GM12878 (cell line): ENCODE measurements around the gene CHD6. TPM values are rescaled to one million over a fixed set of nuclear protein-coding genes. Genes with fewer than 3 reads are reported as not detected.

Experiments
- ATAC-seq: fragments of 200-7000 bp; cut with Tn5 transposase; 3 replicates; pipeline ENCODE4 v1.9.1; 2020; ENCODE audit warnings: mild to moderate bottlenecking, moderate library complexity
- BruUV-seq: library from RNA; stranded (reverse); fragments of 400-500 nt; replicated peaks from 2 replicates; lab custom pipeline; 2021; lab: Mats Ljungman, UMichigan
- CTCF ChIA-PET: fragments of 300-600 bp; sonication (Branson Sonifier 250); formaldehyde crosslinking; extraction: SDS; loops from one replicate; lab custom pipeline; 2021; ENCODE audit warnings: inconsistent platforms; lab: Yijun Ruan, JAX
- POLR2A ChIA-PET: fragments of 350-600 bp; formaldehyde crosslinking; extraction: SDS; loops from one replicate; lab custom pipeline; 2021; ENCODE audit warnings: inconsistent platforms; lab: Charles Lee
- RAD21 ChIA-PET: fragments of 300-600 bp; sonication (Branson Sonifier 250); formaldehyde crosslinking; loops from one replicate; lab custom pipeline; 2023; ENCODE audit warnings: antibody characterized with exemption; ENCODE audit not compliant: unreplicated experiment; lab: Charles Lee
- SMC1A ChIA-PET: fragments of 300-600 bp; sonication (Branson Sonifier 250); formaldehyde crosslinking; loops from one replicate; lab custom pipeline; 2023; ENCODE audit not compliant: unreplicated experiment, uncharacterized antibody; lab: Charles Lee
- DNase-seq: peaks from one replicate; pipeline ENCODE4 v3.0.0-alpha.2; 2011; ENCODE audit warnings: low read depth, low spot score
- FAIRE-seq: peaks from 3 replicates; lab custom pipeline; 2011; peaks lifted over from hg19 to GRCh38; lab: Jason Lieb, UNC
- H2AFZ ChIP-seq: 2 replicates; pipeline ENCODE4 v1.6.0; 2011; ENCODE audit warnings: low read depth, low read length, control low read depth; ENCODE audit not compliant: control insufficient read depth
- H3K27ac ChIP-seq: 2 replicates; pipeline ENCODE4 v1.5.1; 2011; ENCODE audit warnings: control low read depth; ENCODE audit not compliant: control insufficient read depth, insufficient read depth
- H3K27me3 ChIP-seq, 2 experiments: replicated peaks in 1 of 2; 2 replicates each; pipeline versions ENCODE4 v1.6.0 to v1.6.1; 2011; ENCODE audit warnings: low read length in 1 of 2; ENCODE audit not compliant: control insufficient read depth in 2 of 2, insufficient read depth in 2 of 2
- H3K36me3 ChIP-seq, 2 experiments: 2 replicates each; pipeline ENCODE4 v1.5.1; 2011; ENCODE audit warnings: low read length in 1 of 2; ENCODE audit not compliant: control insufficient read depth in 2 of 2, insufficient read depth in 2 of 2
- H3K4me1 ChIP-seq: 2 replicates; pipeline ENCODE4 v1.6.1; 2011; ENCODE audit warnings: mild to moderate bottlenecking, low read length, moderate library complexity, mixed read lengths; ENCODE audit not compliant: control insufficient read depth, insufficient read depth
- H3K4me2 ChIP-seq: 2 replicates; pipeline ENCODE4 v1.6.0; 2011; ENCODE audit warnings: control low read depth; ENCODE audit not compliant: control insufficient read depth, insufficient read depth
- H3K4me3 ChIP-seq: fragments of 200-600 bp; sonication (generic); 2 replicates; pipeline ENCODE4 v1.5.1; 2016
- H3K79me2 ChIP-seq: 2 replicates; pipeline ENCODE4 v1.6.0; 2011; ENCODE audit warnings: low read length; ENCODE audit not compliant: control insufficient read depth, insufficient read depth
- H3K9ac ChIP-seq: 2 replicates; pipeline ENCODE4 v1.8.0; 2011; ENCODE audit warnings: low read length, control low read depth, mixed read lengths; ENCODE audit not compliant: control insufficient read depth, insufficient read depth
- H3K9me3 ChIP-seq: replicated peaks from 3 replicates; pipeline ENCODE4 v1.5.1; 2011; ENCODE audit warnings: mild to moderate bottlenecking, low read length; ENCODE audit not compliant: control insufficient read depth, insufficient read depth
- H4K20me1 ChIP-seq: 2 replicates; pipeline ENCODE4 v1.6.0; 2011; ENCODE audit not compliant: control insufficient read depth, insufficient read depth
- BCL11A ChIP-seq: IDR thresholded peaks from 2 replicates; pipeline ENCODE4 v1.6.1; 2011; ENCODE audit warnings: low read depth, low read length
- CHD2 ChIP-seq: IDR thresholded peaks from 2 replicates; pipeline ENCODE4 v1.6.1; 2011; ENCODE audit warnings: low read depth, low read length, improper control_type of control experiment, borderline replicate concordance
- CREM ChIP-seq: IDR thresholded peaks from 2 replicates; pipeline ENCODE4 v1.6.1; 2014; ENCODE audit warnings: antibody characterized with exemption, low read depth
- ETV6 ChIP-seq, 2 experiments: fragments of 450-650 bp in 1 of 2; IDR thresholded peaks in 1 of 2; conservative IDR thresholded peaks in 1 of 2; 2 replicates each; pipeline ENCODE4 v1.6.1; 2014; ENCODE audit warnings: antibody characterized with exemption in 1 of 2, borderline replicate concordance in 1 of 2, low read depth in 1 of 2, mild to moderate bottlenecking in 1 of 2, moderate library complexity in 1 of 2
- GATAD2B ChIP-seq: fragments of 450-650 bp; conservative IDR thresholded peaks from 2 replicates; pipeline ENCODE4 v1.6.1; 2017; ENCODE audit warnings: low read depth, mild to moderate bottlenecking, moderate library complexity
- JUND ChIP-seq: IDR thresholded peaks from 2 replicates; pipeline ENCODE4 v1.6.1; 2012; ENCODE audit warnings: low read depth, mild to moderate bottlenecking, low read length, improper control_type of control experiment, moderate library complexity
- KDM1A ChIP-seq: fragments of 200-600 bp; sonication (generic); IDR thresholded peaks from 2 replicates; pipeline ENCODE4 v1.6.1; 2016; ENCODE audit warnings: borderline replicate concordance
- NRF1 ChIP-seq: conservative IDR thresholded peaks from 2 replicates; pipeline ENCODE4 v1.6.1; 2011; ENCODE audit warnings: mild to moderate bottlenecking, low read depth, low read length, improper control_type of control experiment
- POLR2A ChIP-seq: IDR thresholded peaks from 2 replicates; pipeline ENCODE4 v1.6.1; 2011; ENCODE audit warnings: low read depth, mild to moderate bottlenecking, low read length
- SPI1 ChIP-seq: IDR thresholded peaks from 2 replicates; pipeline ENCODE4 v1.6.1; 2011; ENCODE audit warnings: low read depth, mild to moderate bottlenecking, low read length, moderate library complexity, borderline replicate concordance; ENCODE audit not compliant: insufficient read depth
- SREBF2 ChIP-seq: IDR thresholded peaks from 2 replicates; pipeline ENCODE4 v1.6.1; 2012; ENCODE audit warnings: mild to moderate bottlenecking, low read length
- WRNIP1 ChIP-seq: IDR thresholded peaks from 2 replicates; pipeline ENCODE4 v1.6.1; 2011; ENCODE audit warnings: low read depth, low read length, improper control_type of control experiment, borderline replicate concordance
- in situ Hi-C: fragments of 300-500 bp; cut with MboI; formaldehyde crosslinking; loops from 9 replicates; pipeline ENCODE4 v1.14.3; 2018; ENCODE audit warnings: mixed read lengths
- intact Hi-C: fragments of 100-400 bp; cut with micrococcal nuclease; formaldehyde crosslinking; loops from one replicate; pipeline ENCODE4 v1.14.2; 2022; ENCODE audit not compliant: unreplicated experiment
- polyA plus RNA-seq, 11 experiments: library from polyadenylated mRNA; depleted of rRNA in 4 of 11; unstranded in 6 of 11; stranded (reverse) in 5 of 11; fragments of >200 nt; fragmentation: Nextera tagmentation in 4 of 11; fragmentation: Illumina TruSeq in 1 of 11; extraction: Ambion mirVana in 4 of 11; extraction: Trizol in 1 of 11; gene quantifications; 1 replicate in 1 of 11; 2 replicates in 10 of 11; pipeline versions ENCODE4 v1.2.1 to v1.2.3, GENCODE V29; 2011 to 2016; ENCODE audit warnings: inconsistent platforms in 2 of 11, missing spikeins in 2 of 11, low read depth in 1 of 11
- total RNA-seq, 4 experiments: library from RNA; depleted of rRNA in 3 of 4; stranded (reverse); fragments of >200 nt in 3 of 4; fragmentation: Illumina TruSeq in 1 of 4; extraction: Trizol in 1 of 4; gene quantifications; 2 replicates each; pipeline versions ENCODE4 v1.2.1 to v1.2.3, GENCODE V29; 2013 to 2021
- TF ChIP-seq, protein P1 (sequence below): IDR thresholded peaks from 2 replicates; pipeline ENCODE4 v1.6.1; 2011; ENCODE audit warnings: borderline replicate concordance, low read depth, mild to moderate bottlenecking, moderate library complexity, mixed read lengths, low read length; ENCODE audit not compliant: insufficient read depth; ENCODE audit errors: extremely low read length
- TF ChIP-seq, protein P2 (sequence below): fragments of 450-650 bp; formaldehyde crosslinking; IDR thresholded peaks from 2 replicates; pipeline ENCODE4 v1.4.0; 2020; ENCODE audit warnings: mild to moderate bottlenecking, moderate library complexity

The CHD6 gene
- total and polyA plus RNA-seq, 10 of the 15 experiments (the other 5 are each of a cell fraction or from before 2014, with no cell fraction given): 4.3 to 25.5 (median 17.1) TPM

DNA sequence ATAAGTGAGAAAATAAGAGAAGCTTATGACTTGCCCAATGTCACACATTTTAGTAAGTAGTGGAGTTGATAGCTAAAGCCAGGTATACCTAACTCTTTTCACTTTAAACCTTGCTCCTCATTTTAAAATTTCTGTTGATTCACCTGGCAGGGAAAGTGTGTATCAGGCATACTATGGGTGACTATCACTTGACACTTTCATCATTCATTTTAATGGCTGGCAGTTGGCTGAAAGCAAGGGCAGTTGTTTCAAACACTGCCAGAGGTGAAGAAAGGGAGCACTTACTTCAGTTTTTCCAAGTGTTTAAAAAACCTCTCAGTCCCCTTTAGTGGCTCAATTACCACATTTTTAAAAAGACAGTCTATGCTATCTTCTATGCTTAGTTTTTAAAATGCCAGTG lies 173.4 kb downstream of the CHD6 start:
- no peak for FAIRE-seq
- Histone ChIP-seq H2AFZ (no peak overlapping the region), H3K4me3 (no peak overlapping the region), H3K36me3 (peaks cover 2 to 27% of the 10 kb centered on the region in 2 experiments), H3K4me2 (no peak overlapping the region), H3K4me1 (no peaks in the 10 kb centered on the region), H3K27ac (no peak overlapping the region), H3K79me2 (no peaks in the 10 kb centered on the region), H3K27me3 (no peaks in the 10 kb centered on the region), H3K9me3 (no peaks in the 10 kb centered on the region), H4K20me1 (no peaks in the 10 kb centered on the region), H3K9ac (no peak overlapping the region)
- ChIA-PET POLR2A (no interaction called here), CTCF (interaction anchor here (0.6 kb wide), 1 partner anchor 425 kb away, joined by 3 read pairs; no protein-coding TSS in a partner anchor), SMC1A (no interaction called here), RAD21 (no interaction called here)
- intact Hi-C loops (no loop called here), in situ Hi-C loops (no loop called here)
- ATAC-seq: no peak
- no TSS peak for BruUV-seq
- TF ChIP-seq GATAD2B (no peak), ETV6 (conservative IDR thresholded peaks at IDR 0.05 in 1 of 2, IDR thresholded peaks at IDR 0.05 in 1 of 2; ENCODE audit: borderline replicate concordance in 1 of 2, low read depth in 1 of 2) (no peak), POLR2A (no peak), WRNIP1 (no peak), KDM1A (no peak), CHD2 (no peak), SREBF2 (no peak), NRF1 (no peak), SPI1 (no peak), BCL11A (no peak), CREM (no peak), JUND (no peak)
- TF ChIP-seq, protein P1, sequence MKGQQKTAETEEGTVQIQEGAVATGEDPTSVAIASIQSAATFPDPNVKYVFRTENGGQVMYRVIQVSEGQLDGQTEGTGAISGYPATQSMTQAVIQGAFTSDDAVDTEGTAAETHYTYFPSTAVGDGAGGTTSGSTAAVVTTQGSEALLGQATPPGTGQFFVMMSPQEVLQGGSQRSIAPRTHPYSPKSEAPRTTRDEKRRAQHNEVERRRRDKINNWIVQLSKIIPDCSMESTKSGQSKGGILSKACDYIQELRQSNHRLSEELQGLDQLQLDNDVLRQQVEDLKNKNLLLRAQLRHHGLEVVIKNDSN: no peak
- TF ChIP-seq, protein P2, sequence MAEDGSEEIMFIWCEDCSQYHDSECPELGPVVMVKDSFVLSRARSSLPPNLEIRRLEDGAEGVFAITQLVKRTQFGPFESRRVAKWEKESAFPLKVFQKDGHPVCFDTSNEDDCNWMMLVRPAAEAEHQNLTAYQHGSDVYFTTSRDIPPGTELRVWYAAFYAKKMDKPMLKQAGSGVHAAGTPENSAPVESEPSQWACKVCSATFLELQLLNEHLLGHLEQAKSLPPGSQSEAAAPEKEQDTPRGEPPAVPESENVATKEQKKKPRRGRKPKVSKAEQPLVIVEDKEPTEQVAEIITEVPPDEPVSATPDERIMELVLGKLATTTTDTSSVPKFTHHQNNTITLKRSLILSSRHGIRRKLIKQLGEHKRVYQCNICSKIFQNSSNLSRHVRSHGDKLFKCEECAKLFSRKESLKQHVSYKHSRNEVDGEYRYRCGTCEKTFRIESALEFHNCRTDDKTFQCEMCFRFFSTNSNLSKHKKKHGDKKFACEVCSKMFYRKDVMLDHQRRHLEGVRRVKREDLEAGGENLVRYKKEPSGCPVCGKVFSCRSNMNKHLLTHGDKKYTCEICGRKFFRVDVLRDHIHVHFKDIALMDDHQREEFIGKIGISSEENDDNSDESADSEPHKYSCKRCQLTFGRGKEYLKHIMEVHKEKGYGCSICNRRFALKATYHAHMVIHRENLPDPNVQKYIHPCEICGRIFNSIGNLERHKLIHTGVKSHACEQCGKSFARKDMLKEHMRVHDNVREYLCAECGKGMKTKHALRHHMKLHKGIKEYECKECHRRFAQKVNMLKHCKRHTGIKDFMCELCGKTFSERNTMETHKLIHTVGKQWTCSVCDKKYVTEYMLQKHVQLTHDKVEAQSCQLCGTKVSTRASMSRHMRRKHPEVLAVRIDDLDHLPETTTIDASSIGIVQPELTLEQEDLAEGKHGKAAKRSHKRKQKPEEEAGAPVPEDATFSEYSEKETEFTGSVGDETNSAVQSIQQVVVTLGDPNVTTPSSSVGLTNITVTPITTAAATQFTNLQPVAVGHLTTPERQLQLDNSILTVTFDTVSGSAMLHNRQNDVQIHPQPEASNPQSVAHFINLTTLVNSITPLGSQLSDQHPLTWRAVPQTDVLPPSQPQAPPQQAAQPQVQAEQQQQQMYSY (CRISPR knock-in tag): no peak
- DNase-seq: no peak
